GM12878 (cell line): ENCODE data around the gene TDRD7. TPM values are rescaled to one million over a fixed set of nuclear protein-coding genes. Genes with fewer than 3 reads are reported as not detected.

Source experiments
- ELK1 ChIP-seq: IDR thresholded peaks from 2 replicates; pipeline ENCODE4 v1.6.1; 2012; ENCODE audit warnings: low read depth, low read length, improper control_type of control experiment
- HDGF ChIP-seq: fragments of 450-650 bp; IDR thresholded peaks from 2 replicates; pipeline ENCODE4 v1.6.1; 2016; ENCODE audit warnings: antibody characterized with exemption
- HSF1 ChIP-seq: fragments of 150-350 bp; IDR thresholded peaks from 2 replicates; pipeline ENCODE4 v1.6.1; 2014; ENCODE audit warnings: mild to moderate bottlenecking, low read depth, low read length
- JUNB ChIP-seq: IDR thresholded peaks from 2 replicates; pipeline ENCODE4 v1.6.1; 2016; ENCODE audit warnings: antibody characterized with exemption, mild to moderate bottlenecking
- KAT2A ChIP-seq: conservative IDR thresholded peaks from 2 replicates; pipeline ENCODE4 v1.6.1; 2011; ENCODE audit warnings: low read depth, low read length; ENCODE audit not compliant: control insufficient read depth
- MYB ChIP-seq: fragments of 150-350 bp; IDR thresholded peaks from 2 replicates; pipeline ENCODE4 v1.6.1; 2014; ENCODE audit warnings: mild to moderate bottlenecking, low read depth, low read length, borderline replicate concordance
- SREBF2 ChIP-seq: IDR thresholded peaks from 2 replicates; pipeline ENCODE4 v1.6.1; 2012; ENCODE audit warnings: mild to moderate bottlenecking, low read length
- SRF ChIP-seq, 2 experiments: IDR thresholded peaks; 2 replicates each; pipeline ENCODE4 v1.6.1; 2011; ENCODE audit warnings: low read depth in 2 of 2, low read length in 2 of 2, mild to moderate bottlenecking in 1 of 2, moderate library complexity in 1 of 2
- USF1 ChIP-seq: IDR thresholded peaks from 2 replicates; pipeline ENCODE4 v1.6.1; 2011; ENCODE audit warnings: borderline replicate concordance, low read depth, mild to moderate bottlenecking, moderate library complexity, mixed read lengths, low read length; ENCODE audit not compliant: insufficient read depth; ENCODE audit errors: extremely low read length
- WRNIP1 ChIP-seq: IDR thresholded peaks from 2 replicates; pipeline ENCODE4 v1.6.1; 2011; ENCODE audit warnings: low read depth, low read length, improper control_type of control experiment, borderline replicate concordance
- ZBTB33 ChIP-seq: fragments of 450-650 bp; IDR thresholded peaks from 2 replicates; pipeline ENCODE4 v1.6.1; 2017; ENCODE audit warnings: mild to moderate bottlenecking
- ZNF274 ChIP-seq: IDR thresholded peaks from one replicate; pipeline ENCODE4 v1.8.0; 2011; ENCODE audit not compliant: insufficient read length, insufficient read depth
- ZNF592 ChIP-seq: fragments of 450-650 bp; IDR thresholded peaks from 2 replicates; pipeline ENCODE4 v1.6.1; 2017; ENCODE audit warnings: mild to moderate bottlenecking, moderate library complexity
- ZNF687 ChIP-seq: fragments of 450-650 bp; IDR thresholded peaks from 2 replicates; pipeline ENCODE4 v1.6.1; 2017; ENCODE audit warnings: mild to moderate bottlenecking, moderate library complexity
- ZSCAN29 ChIP-seq: fragments of 450-650 bp; IDR thresholded peaks from 2 replicates; pipeline ENCODE4 v1.6.1; 2017; ENCODE audit warnings: mild to moderate bottlenecking, moderate library complexity
- polyA plus RNA-seq, 11 experiments: library from polyadenylated mRNA; depleted of rRNA in 4 of 11; unstranded in 6 of 11; stranded (reverse) in 5 of 11; fragments of >200 nt; fragmentation: Nextera tagmentation in 4 of 11; fragmentation: Illumina TruSeq in 1 of 11; extraction: Ambion mirVana in 4 of 11; extraction: Trizol in 1 of 11; gene quantifications; 1 replicate in 1 of 11; 2 replicates in 10 of 11; pipeline versions ENCODE4 v1.2.1 to v1.2.3, GENCODE V29; 2011 to 2016; ENCODE audit warnings: inconsistent platforms in 2 of 11, missing spikeins in 2 of 11, low read depth in 1 of 11
- total RNA-seq, 4 experiments: library from RNA; depleted of rRNA in 3 of 4; stranded (reverse); fragments of >200 nt in 3 of 4; fragmentation: Illumina TruSeq in 1 of 4; extraction: Trizol in 1 of 4; gene quantifications; 2 replicates each; pipeline versions ENCODE4 v1.2.1 to v1.2.3, GENCODE V29; 2013 to 2021

Gene TDRD7
- total and polyA plus RNA-seq, 10 of the 15 experiments (the other 5 are each of a cell fraction or from before 2014, with no cell fraction given): 5.7 to 26.4 (median 16.2) TPM

- TF ChIP-seq ZNF687 (no peak), JUNB (no peak), KAT2A (no peak), WRNIP1 (no peak), HSF1 (no peak), ZNF274 (no peak), SREBF2 (no peak), HDGF (no peak), MYB (no peak), ELK1 (0 out of 2 replicates have a peak, but pooled peaks have one; percentile 2), SRF (IDR thresholded peaks at IDR 0.05; ENCODE audit: low read depth in 2 of 2, low read length in 2 of 2) (no peak), USF1 (no peak), ZBTB33 (no peak), ZSCAN29 (no peak), ZNF592 (no peak)
Observed at GRCh38 chr9:97412626-97413385, 910 bp downstream of the TDRD7 start (continued).
